K562 (cell line): ENCODE results near the gene TMEM205. TPM values are rescaled to one million over a fixed set of nuclear protein-coding genes. Genes with fewer than 3 reads are reported as not detected.

Experiments used
- ATAC-seq: fragments of 200-7000 bp; cut with Tn5 transposase; 3 replicates; pipeline ENCODE4 v1.9.1; 2020; ENCODE audit warnings: moderate library complexity
- BruUV-seq: library from RNA; stranded (reverse); fragments of 400-500 nt; replicated peaks from 2 replicates; lab custom pipeline; 2021; lab: Mats Ljungman, UMichigan
- CTCF ChIA-PET: fragments of 300-600 bp; formaldehyde crosslinking; extraction: SDS; loops from one replicate; lab custom pipeline; 2021; ENCODE audit warnings: low intra/inter-chr PET ratio; lab: Yijun Ruan, JAX
- POLR2A ChIA-PET: fragments of 300-600, 350-650 bp; sonication (Branson Sonifier 250); formaldehyde crosslinking; extraction: SDS; loops from one replicate; lab custom pipeline; 2021; ENCODE audit warnings: antibody characterized with exemption, inconsistent platforms; lab: Yijun Ruan, JAX
- DNase-seq, 4 experiments: peaks; one replicate each; pipeline versions ENCODE4 v3.0.0 to v3.0.0-alpha.2; 2011 to 2018; ENCODE audit warnings: low spot score in 3 of 4, mixed read lengths in 3 of 4; ENCODE audit errors: extremely low read depth in 1 of 4
- FAIRE-seq: peaks from 2 replicates; lab custom pipeline; 2011; peaks lifted over from hg19 to GRCh38; lab: Jason Lieb, UNC
- H2AFZ ChIP-seq: 2 replicates; pipeline ENCODE4 v1.6.0; 2011; ENCODE audit warnings: low read depth, low read length, control low read depth, inconsistent platforms
- H3K27ac ChIP-seq: fragments of 200-600 bp; 3 replicates; pipeline ENCODE4 v1.8.0; 2011; ENCODE audit warnings: low read depth, mild to moderate bottlenecking, control low read depth, inconsistent platforms, low read length, moderate library complexity, mixed read lengths; ENCODE audit errors: extremely low read depth
- H3K27me3 ChIP-seq, 2 experiments: fragments of 300-600 bp in 1 of 2; 2 replicates in 1 of 2; 3 replicates in 1 of 2; pipeline versions ENCODE4 v1.6.0 to v1.8.0; 2011; ENCODE audit warnings: inconsistent platforms in 2 of 2, low read length in 2 of 2, mild to moderate bottlenecking in 1 of 2, mixed read lengths in 1 of 2, moderate library complexity in 1 of 2; ENCODE audit not compliant: control insufficient read depth in 2 of 2, insufficient read depth in 2 of 2
- H3K36me3 ChIP-seq: fragments of 300-600 bp; 3 replicates; pipeline ENCODE4 v1.8.0; 2011; ENCODE audit warnings: mild to moderate bottlenecking, low read length, inconsistent platforms; ENCODE audit not compliant: control insufficient read depth, insufficient read depth
- H3K4me1 ChIP-seq, 2 experiments: fragments of 200-600 bp in 1 of 2; replicated peaks in 1 of 2; 2 replicates in 1 of 2; 3 replicates in 1 of 2; pipeline versions ENCODE4 v1.5.1 to v1.8.0; 2011; ENCODE audit warnings: inconsistent platforms in 2 of 2, low read length in 2 of 2, mild to moderate bottlenecking in 1 of 2, mixed read lengths in 1 of 2, moderate library complexity in 1 of 2; ENCODE audit not compliant: control insufficient read depth in 2 of 2, insufficient read depth in 2 of 2
- H3K4me2 ChIP-seq: 2 replicates; pipeline ENCODE4 v1.6.1; 2011; ENCODE audit warnings: low read length, control low read depth, inconsistent platforms, mixed read lengths; ENCODE audit not compliant: insufficient read depth
- H3K4me3 ChIP-seq: fragments of 200-600 bp; sonication (generic), shearing (Covaris generic); 2 replicates; pipeline ENCODE4 v1.5.1; 2016; ENCODE audit warnings: control low read depth, inconsistent platforms
- H3K79me2 ChIP-seq: fragments of 200-600 bp; 3 replicates; pipeline ENCODE4 v1.8.0; 2011; ENCODE audit warnings: low read length, inconsistent platforms; ENCODE audit not compliant: control insufficient read depth, insufficient read depth
- H3K9ac ChIP-seq, 2 experiments: 2 replicates each; pipeline versions ENCODE4 v1.6.0 to v1.6.1; 2011; ENCODE audit warnings: low read depth in 2 of 2, low read length in 2 of 2, control low read depth in 1 of 2, inconsistent platforms in 1 of 2, mild to moderate bottlenecking in 1 of 2, mixed read lengths in 1 of 2; ENCODE audit not compliant: insufficient read depth in 1 of 2
- H3K9me1 ChIP-seq: one replicate; pipeline ENCODE4 v1.6.0; 2011; ENCODE audit warnings: inconsistent platforms, mild to moderate bottlenecking, low read length, moderate library complexity; ENCODE audit not compliant: control insufficient read depth, insufficient read depth
- H3K9me3 ChIP-seq: replicated peaks from 2 replicates; pipeline ENCODE4 v1.5.1; 2011; ENCODE audit warnings: low read depth, low read length, inconsistent platforms; ENCODE audit not compliant: control insufficient read depth, insufficient read depth
- H4K20me1 ChIP-seq: replicated peaks from 2 replicates; pipeline ENCODE4 v1.6.1; 2011; ENCODE audit warnings: low read length, inconsistent platforms, mixed read lengths; ENCODE audit not compliant: control insufficient read depth, insufficient read depth
- ATF3 ChIP-seq, 2 experiments: fragments of 450-650 bp in 1 of 2; sonication (generic) in 1 of 2; formaldehyde crosslinking in 1 of 2; IDR thresholded peaks in 1 of 2; conservative IDR thresholded peaks in 1 of 2; 2 replicates each; pipeline versions ENCODE4 v1.6.1 to v1.8.1; 2016 to 2023; ENCODE audit warnings: mild to moderate bottlenecking in 2 of 2, moderate library complexity in 2 of 2, inconsistent platforms in 1 of 2, missing genetic modification reagents in 1 of 2
- DNMT1 ChIP-seq: fragments of 450-650 bp; IDR thresholded peaks from 2 replicates; pipeline ENCODE4 v1.6.1; 2016; ENCODE audit warnings: antibody characterized with exemption, mild to moderate bottlenecking
- ETV1 ChIP-seq: fragments of 450-650 bp; conservative IDR thresholded peaks from 2 replicates; pipeline ENCODE4 v1.6.1; 2016; ENCODE audit warnings: missing genetic modification characterization, control low read depth, low read depth, missing compliant biosample characterization
- HMBOX1 ChIP-seq: sonication (generic); IDR thresholded peaks from 2 replicates; pipeline ENCODE4 v1.6.1; 2016
- KAT7 ChIP-seq: sonication (generic); formaldehyde crosslinking; IDR thresholded peaks from 2 replicates; pipeline ENCODE4 v1.8.0; 2022; ENCODE audit warnings: missing genetic modification reagents, mild to moderate bottlenecking, borderline replicate concordance
- KDM4B ChIP-seq, 2 experiments: fragments of 450-650 bp in 1 of 2; sonication (generic) in 1 of 2; IDR thresholded peaks; 2 replicates each; pipeline ENCODE4 v1.6.1; 2016 to 2017; ENCODE audit warnings: borderline replicate concordance in 2 of 2, antibody characterized with exemption in 1 of 2, low read depth in 1 of 2, mild to moderate bottlenecking in 1 of 2
- MITF ChIP-seq: IDR thresholded peaks from 2 replicates; pipeline ENCODE4 v1.6.1; 2014; ENCODE audit warnings: antibody characterized with exemption
- NR2C1 ChIP-seq, 2 experiments: fragments of 450-650 bp; IDR thresholded peaks; 2 replicates each; pipeline ENCODE4 v1.6.1; 2017; ENCODE audit warnings: mild to moderate bottlenecking in 2 of 2, antibody characterized with exemption in 1 of 2, inconsistent platforms in 1 of 2, missing compliant biosample characterization in 1 of 2, missing genetic modification characterization in 1 of 2
- PHB2 ChIP-seq: fragments of 450-650 bp; IDR thresholded peaks from 2 replicates; pipeline ENCODE4 v1.6.1; 2017; ENCODE audit warnings: low read depth
- SP1 ChIP-seq: sonication (generic); formaldehyde crosslinking; IDR thresholded peaks from 2 replicates; pipeline ENCODE4 v1.8.1; 2022; ENCODE audit warnings: mild to moderate bottlenecking, missing genetic modification reagents
- TARDBP ChIP-seq: fragments of 450-650 bp; IDR thresholded peaks from 2 replicates; pipeline ENCODE4 v1.6.1; 2016
- TFAM ChIP-seq: fragments of 250-450 bp; sonication (Bioruptor Pico); conservative IDR thresholded peaks from 2 replicates; pipeline ENCODE4 v1.5.0; 2021; ENCODE audit warnings: mild to moderate bottlenecking, moderate library complexity
- ZBTB26 ChIP-seq: fragments of 450-650 bp; formaldehyde crosslinking; IDR thresholded peaks from 2 replicates; pipeline ENCODE4 v1.4.0; 2022; ENCODE audit warnings: missing genetic modification characterization
- WGBS: fragments of 100-300 bp; shearing (Covaris generic); methylation state at CpG from one replicate; pipeline ENCODE4 v1.1.6; 2016; ENCODE audit warnings: low coverage, mixed read lengths; ENCODE audit not compliant: insufficient coverage; ENCODE audit errors: missing lambda C conversion rate; 5-methylcytosine and 5-hydroxymethylcytosine counted together
- in situ Hi-C: fragments of 300-500 bp; cut with MboI; formaldehyde crosslinking; loops from 4 replicates; pipeline ENCODE4 v1.15.0; 2018; ENCODE audit warnings: inconsistent platforms, mixed read lengths
- intact Hi-C: fragments of 100-400 bp; cut with micrococcal nuclease; formaldehyde crosslinking; loops from 2 replicates; pipeline ENCODE4 v1.14.2; 2022
- polyA plus RNA-seq, 8 experiments: library from polyadenylated mRNA; depleted of rRNA in 4 of 8; stranded (reverse) in 5 of 8; unstranded in 3 of 8; fragments of >200 nt; fragmentation: Nextera tagmentation in 2 of 8; fragmentation: Illumina TruSeq in 1 of 8; extraction: Ambion mirVana in 2 of 8; extraction: Trizol in 1 of 8; gene quantifications; 2 replicates each; pipeline versions ENCODE4 v1.2.1 to v1.2.3, GENCODE V29; 2011 to 2014; ENCODE audit warnings: inconsistent platforms in 1 of 8, missing spikeins in 1 of 8
- total RNA-seq, 7 experiments: library from RNA; depleted of rRNA in 6 of 7; stranded (reverse); fragments of >200 nt in 6 of 7; fragmentation: Illumina TruSeq in 2 of 7; extraction: Trizol in 2 of 7; gene quantifications; 2 replicates each; pipeline versions ENCODE4 v1.2.1 to v1.2.3, GENCODE V29; 2011 to 2021; ENCODE audit warnings: low replicate concordance in 1 of 7

TMEM205 gene
- total and polyA plus RNA-seq, 9 of the 15 experiments (the other 6 are each of a cell fraction or from before 2014, with no cell fraction given): 21.3 to 81.5 (median 44.1) TPM

- TF ChIP-seq ZBTB26: no peak
Observed at GRCh38 chr19:11364935-11365334, 18.9 kb upstream of the TMEM205 start (continued).

GRCh38 chr19:11364296-11364904 is 18.3 kb upstream of the TMEM205 start:
- ATAC-seq (no peak), DNase-seq (peak in 1 of 4 experiments; percentile 3), FAIRE-seq (no peak)
- H3K4me3 ChIP-seq: no peak overlapping the region
- intact Hi-C loops: no loop called here
- H4K20me1 ChIP-seq: no peaks in the 10 kb centered on the region; the same call in 1 of the 2 replicates
- ChIA-PET CTCF (no interaction called here), POLR2A (interaction anchor here (1.4 to 4.4 kb wide), 2 partner anchors 10 to 18 kb away, joined by 3 to 36 read pairs; partner anchors contain the start of genes CCDC159, SWSAP1 and TMEM205)
- no peaks in the 10 kb centered on the region for H3K79me2 ChIP-seq
- H3K27me3 ChIP-seq: no peaks in the 10 kb centered on the region
- no TSS peak for BruUV-seq
- 73% methylated on average over 12 of the region's 28 CpGs for WGBS
- in situ Hi-C loops: no loop called here
- H3K4me1 ChIP-seq: peaks cover 10 to 31% of the 10 kb centered on the region in 2 experiments; a peak in 4 of 5 replicates
- H3K36me3 ChIP-seq: peaks cover 6% of the 10 kb centered on the region; the same call in 1 of the 3 replicates
- peaks cover 4% of the 10 kb centered on the region for H3K9me1 ChIP-seq
- no peak overlapping the region for H3K9ac ChIP-seq
- H3K4me2 ChIP-seq: no peak overlapping the region
- H3K9me3 ChIP-seq: no peaks in the 10 kb centered on the region
- no peak overlapping the region for H2AFZ ChIP-seq
- no peak overlapping the region for H3K27ac ChIP-seq
- no peak for TF ChIP-seq KAT7 (CRISPR knock-in tag)
- TF ChIP-seq ETV1 (tag): no peak
- TF ChIP-seq PHB2: no peak
- TF ChIP-seq SP1 (CRISPR knock-in tag): no peak
- TF ChIP-seq HMBOX1: no peak
- TF ChIP-seq DNMT1: no peak
- TF ChIP-seq TFAM (CRISPR knock-in tag): no peak
- TF ChIP-seq ATF3 (IDR thresholded peaks at IDR 0.05): no peak
- TF ChIP-seq ATF3 (CRISPR knock-in tag; conservative IDR thresholded peaks at IDR 0.05): no peak
- no peak for TF ChIP-seq KDM4B (IDR thresholded peaks at IDR 0.05; ENCODE audit: borderline replicate concordance in 2 of 2, low read depth in 1 of 2)
- no peak for TF ChIP-seq NR2C1 (IDR thresholded peaks at IDR 0.05)
- no peak for TF ChIP-seq NR2C1 (tag; IDR thresholded peaks at IDR 0.05)
- TF ChIP-seq TARDBP: no peak
- TF ChIP-seq MITF: no peak
